CD4-positive, alpha-beta memory T cell (primary cell): Measurements from ENCODE around the gene TRAF3. TPM values are rescaled to one million over a fixed set of nuclear protein-coding genes. Genes with fewer than 3 reads are reported as not detected.

Source experiments
- CTCF ChIA-PET: fragments of 350-600 bp; sonication (Branson Sonifier 250); formaldehyde crosslinking; loops from one replicate; lab custom pipeline; 2021; ENCODE audit warnings: inconsistent platforms; ENCODE audit not compliant: partially characterized antibody; lab: Charles Lee
- POLR2A ChIA-PET: fragments of 350-600 bp; sonication (Branson Sonifier 250); formaldehyde crosslinking; loops from one replicate; lab custom pipeline; 2021; ENCODE audit not compliant: partially characterized antibody; lab: Charles Lee
- DNase-seq, 5 donors: peaks; one replicate each; pipeline versions ENCODE4 v3.0.0 to v3.0.0-alpha.2; 2020 to 2022; ENCODE audit warnings: mixed read lengths in 1 of 5
- H3K27ac ChIP-seq: one replicate; pipeline ENCODE4 v1.7.0; 2013; ENCODE audit warnings: low read depth, low read length
- H3K27me3 ChIP-seq: 2 replicates; pipeline ENCODE4 v1.7.0; 2013; ENCODE audit warnings: mild to moderate bottlenecking, low read length, moderate library complexity; ENCODE audit not compliant: insufficient read depth
- H3K36me3 ChIP-seq: 2 replicates; pipeline ENCODE4 v1.7.0; 2013; ENCODE audit warnings: mild to moderate bottlenecking, low read length, moderate library complexity; ENCODE audit not compliant: insufficient read depth
- H3K4me1 ChIP-seq: 2 replicates; pipeline ENCODE4 v1.7.0; 2013; ENCODE audit warnings: mild to moderate bottlenecking, low read length, moderate library complexity; ENCODE audit not compliant: insufficient read depth
- H3K4me3 ChIP-seq, 2 donors: one replicate each; pipeline ENCODE4 v1.7.0; 2013; ENCODE audit warnings: low read length in 2 of 2, mild to moderate bottlenecking in 1 of 2
- H3K9me3 ChIP-seq, 2 donors: one replicate each; pipeline ENCODE4 v1.7.0; 2013; ENCODE audit warnings: low read length in 2 of 2, control low read depth in 1 of 2; ENCODE audit not compliant: control insufficient read depth in 1 of 2
- H3K27ac Mint-ChIP-seq, 7 donors: one replicate each; pipeline ENCODE4 v1.8.0; 2020 to 2021; ENCODE audit warnings: mixed read lengths in 7 of 7, mild to moderate bottlenecking in 6 of 7, inconsistent platforms in 3 of 7, moderate library complexity in 3 of 7
- H3K27me3 Mint-ChIP-seq, 2 donors: one replicate each; pipeline ENCODE4 v1.8.0; 2020 to 2021; ENCODE audit warnings: mixed read lengths in 2 of 2
- H3K36me3 Mint-ChIP-seq, 2 donors: one replicate each; pipeline ENCODE4 v1.8.0; 2020 to 2021; ENCODE audit warnings: mixed read lengths in 2 of 2, inconsistent platforms in 1 of 2, mild to moderate bottlenecking in 1 of 2
- H3K4me1 Mint-ChIP-seq, 4 donors: one replicate each; pipeline ENCODE4 v1.8.0; 2020 to 2021; ENCODE audit warnings: mixed read lengths in 4 of 4, mild to moderate bottlenecking in 1 of 4
- H3K4me3 Mint-ChIP-seq, 8 donors: one replicate each; pipeline ENCODE4 v1.8.0; 2020 to 2021; ENCODE audit warnings: mixed read lengths in 8 of 8, mild to moderate bottlenecking in 7 of 8, moderate library complexity in 6 of 8, inconsistent platforms in 3 of 8
- H3K9me3 Mint-ChIP-seq, 8 donors: one replicate each; pipeline ENCODE4 v1.8.0; 2020 to 2021; ENCODE audit warnings: mixed read lengths in 8 of 8, mild to moderate bottlenecking in 5 of 8, inconsistent platforms in 3 of 8, moderate library complexity in 1 of 8
- intact Hi-C: fragments of 100-400 bp; cut with micrococcal nuclease; formaldehyde crosslinking; loops from one replicate; pipeline ENCODE4 v1.15.1; 2023
- polyA plus RNA-seq, 2 donors: library from polyadenylated mRNA; unstranded; fragments of 300-500 nt; fragmentation: Illumina TruSeq; gene quantifications; one replicate each; pipeline ENCODE4 v1.2.3, GENCODE V29; 2021
- total RNA-seq, 2 experiments: library from RNA; stranded (reverse); gene quantifications; one replicate each; pipeline ENCODE4 v1.2.3, GENCODE V29; 2021

The TRAF3 gene
- total and polyA plus RNA-seq, 4 experiments from 2014 or later = 14.9 to 44.8 (median 32.2) TPM

- intact Hi-C loops = no loop called here
- H3K27me3 ChIP-seq = no peaks in the 10 kb centered on the region
- no peaks in the 10 kb centered on the region for H3K4me1 ChIP-seq
- ChIA-PET CTCF (interaction anchor here (1.5 kb wide), 1 partner anchor 13 kb away, joined by 3 read pairs; no protein-coding TSS in a partner anchor), POLR2A (interaction anchor here (0.7 kb wide), 1 partner anchor 48 kb away, joined by 3 read pairs; no protein-coding TSS in a partner anchor)
- Mint-ChIP-seq H3K4me3 (peak overlapping the region in 2 of 8 donors; percentile 8 to 29), H3K9me3 (peaks cover 0 to 2% (median 0%) of the 10 kb centered on the region in 8 donors), H3K36me3 (peaks cover 32 to 60% of the 10 kb centered on the region in 2 donors), H3K4me1 (peaks cover 8 to 11% (median 9%) of the 10 kb centered on the region in 4 donors), H3K27ac (peak overlapping the region; percentile 59 to 91 (median 75)), H3K27me3 (no peaks in the 10 kb centered on the region)
- no peaks in the 10 kb centered on the region for H3K9me3 ChIP-seq
- no peak overlapping the region for H3K4me3 ChIP-seq
- no peak overlapping the region for H3K27ac ChIP-seq
- peaks cover 37% of the 10 kb centered on the region for H3K36me3 ChIP-seq
- DNase-seq = no peak
These were observed 124.4 kb downstream of the TRAF3 start for GRCh38 chr14:102901633-102902032.

GRCh38 chr14:102902086-102902485, 124.8 kb downstream of the TRAF3 start:
- H3K4me3 Mint-ChIP-seq = no peak overlapping the region
- DNase-seq = no peak
- peaks cover 0 to 2% (median 0%) of the 10 kb centered on the region in 8 donors for H3K9me3 Mint-ChIP-seq
- CTCF ChIA-PET = interaction anchor here (1.3 kb wide), 1 partner anchor 208 kb away, joined by 3 read pairs; no protein-coding TSS in a partner anchor
- Histone ChIP-seq H3K36me3 (peaks cover 37% of the 10 kb centered on the region), H3K27me3 (no peaks in the 10 kb centered on the region), H3K4me3 (no peak overlapping the region), H3K9me3 (no peaks in the 10 kb centered on the region), H3K4me1 (no peaks in the 10 kb centered on the region), H3K27ac (no peak overlapping the region)
- peak overlapping the region in 2 of 7 donors; percentile 22 to 78 for H3K27ac Mint-ChIP-seq
- H3K27me3 Mint-ChIP-seq = no peaks in the 10 kb centered on the region
- peaks cover 8 to 11% (median 9%) of the 10 kb centered on the region in 4 donors for H3K4me1 Mint-ChIP-seq
- intact Hi-C loops = no loop called here
- H3K36me3 Mint-ChIP-seq = peaks cover 32 to 62% of the 10 kb centered on the region in 2 donors
- POLR2A ChIA-PET = interaction anchor here (0.7 kb wide), 1 partner anchor 48 kb away, joined by 3 read pairs; no protein-coding TSS in a partner anchor

GRCh38 chr14:102902523-102903247, 125.4 kb downstream of the TRAF3 start:
- Histone ChIP-seq H3K4me1 (no peaks in the 10 kb centered on the region), H3K36me3 (peaks cover 32% of the 10 kb centered on the region), H3K27ac (no peak overlapping the region), H3K27me3 (no peaks in the 10 kb centered on the region), H3K4me3 (no peak overlapping the region), H3K9me3 (no peaks in the 10 kb centered on the region)
- intact Hi-C loops = no loop called here
- Mint-ChIP-seq H3K4me1 (peaks cover 8 to 11% (median 9%) of the 10 kb centered on the region in 4 donors), H3K9me3 (peaks cover 0 to 2% (median 0%) of the 10 kb centered on the region in 8 donors), H3K27ac (peak overlapping the region in 2 of 7 donors; percentile 41 to 42), H3K27me3 (no peaks in the 10 kb centered on the region), H3K36me3 (peaks cover 33 to 62% of the 10 kb centered on the region in 2 donors), H3K4me3 (no peak overlapping the region)
- POLR2A ChIA-PET = no interaction called here
- no peak for DNase-seq
- CTCF ChIA-PET = interaction anchor here (1.3 kb wide), 1 partner anchor 208 kb away, joined by 3 read pairs; no protein-coding TSS in a partner anchor

- no peak for DNase-seq
- no peaks in the 10 kb centered on the region for H3K9me3 ChIP-seq
- H3K27ac ChIP-seq = no peak overlapping the region
- H3K4me3 ChIP-seq = no peak overlapping the region
- H3K27ac Mint-ChIP-seq = peak overlapping the region in 2 of 7 donors; percentile 42 to 51
- H3K27me3 Mint-ChIP-seq = no peaks in the 10 kb centered on the region
- no peak overlapping the region for H3K4me3 Mint-ChIP-seq
- peaks cover 29% of the 10 kb centered on the region for H3K36me3 ChIP-seq
- no peaks in the 10 kb centered on the region for H3K4me1 ChIP-seq
- H3K27me3 ChIP-seq = no peaks in the 10 kb centered on the region
- POLR2A ChIA-PET = no interaction called here
- H3K9me3 Mint-ChIP-seq = peaks cover 0 to 2% (median 0%) of the 10 kb centered on the region in 8 donors
- CTCF ChIA-PET = interaction anchor here (1.3 kb wide), 1 partner anchor 209 kb away, joined by 3 read pairs; no protein-coding TSS in a partner anchor
- H3K36me3 Mint-ChIP-seq = peaks cover 31 to 63% of the 10 kb centered on the region in 2 donors
- H3K4me1 Mint-ChIP-seq = peaks cover 6 to 10% (median 9%) of the 10 kb centered on the region in 4 donors
- intact Hi-C loops = no loop called here
These were observed 126.1 kb downstream of the TRAF3 start for GRCh38 chr14:102903248-102903888.

- Histone ChIP-seq H3K36me3 (peaks cover 24% of the 10 kb centered on the region), H3K4me3 (no peak overlapping the region), H3K27ac (no peak overlapping the region), H3K4me1 (no peaks in the 10 kb centered on the region), H3K9me3 (no peaks in the 10 kb centered on the region), H3K27me3 (no peaks in the 10 kb centered on the region)
- ChIA-PET POLR2A (interaction anchor here (1.1 kb wide), 1 partner anchor 128 kb away, joined by 3 read pairs; no protein-coding TSS in a partner anchor), CTCF (no interaction called here)
- intact Hi-C loops = no loop called here
- peaks cover 4 to 10% (median 8%) of the 10 kb centered on the region in 4 donors for H3K4me1 Mint-ChIP-seq
- no peak overlapping the region for H3K4me3 Mint-ChIP-seq
- no peak for DNase-seq
- peak overlapping the region in 4 of 7 donors; percentile 4 to 51 (median 32) for H3K27ac Mint-ChIP-seq
- peaks cover 0 to 2% (median 0%) of the 10 kb centered on the region in 8 donors for H3K9me3 Mint-ChIP-seq
- no peaks in the 10 kb centered on the region for H3K27me3 Mint-ChIP-seq
- H3K36me3 Mint-ChIP-seq = peaks cover 26 to 58% of the 10 kb centered on the region in 2 donors
These were observed 126.8 kb downstream of the TRAF3 start for GRCh38 chr14:102903889-102904512.

GRCh38 chr14:102905116-102906108, 128.2 kb downstream of the TRAF3 start:
- Histone ChIP-seq H3K27ac (no peak overlapping the region), H3K36me3 (peaks cover 19% of the 10 kb centered on the region), H3K9me3 (no peaks in the 10 kb centered on the region), H3K27me3 (no peaks in the 10 kb centered on the region), H3K4me3 (no peak overlapping the region), H3K4me1 (no peaks in the 10 kb centered on the region)
- CTCF ChIA-PET = interaction anchor here (0.8 kb wide), 1 partner anchor 13 kb away, joined by 3 read pairs; no protein-coding TSS in a partner anchor
- no peak overlapping the region for H3K4me3 Mint-ChIP-seq
- peak overlapping the region in 2 of 7 donors; percentile 23 to 73 for H3K27ac Mint-ChIP-seq
- POLR2A ChIA-PET = interaction anchor here (1.1 kb wide), 1 partner anchor 130 kb away, joined by 3 read pairs; no protein-coding TSS in a partner anchor
- H3K9me3 Mint-ChIP-seq = peaks cover 0 to 2% (median 0%) of the 10 kb centered on the region in 8 donors
- H3K36me3 Mint-ChIP-seq = peaks cover 21 to 54% of the 10 kb centered on the region in 2 donors
- no peaks in the 10 kb centered on the region for H3K27me3 Mint-ChIP-seq
- DNase-seq = no peak
- intact Hi-C loops = no loop called here
- peaks cover 4 to 10% (median 8%) of the 10 kb centered on the region in 4 donors for H3K4me1 Mint-ChIP-seq
